ENCODE data around the gene PAXX.

Gene PAXX

GRCh38 chr9:137006116-137007003, 14.1 kb downstream of the PAXX start:
- peak; percentile 43 for DNase-seq (ENCODE audit: low read depth)
- TF ChIP-seq, protein P1, sequence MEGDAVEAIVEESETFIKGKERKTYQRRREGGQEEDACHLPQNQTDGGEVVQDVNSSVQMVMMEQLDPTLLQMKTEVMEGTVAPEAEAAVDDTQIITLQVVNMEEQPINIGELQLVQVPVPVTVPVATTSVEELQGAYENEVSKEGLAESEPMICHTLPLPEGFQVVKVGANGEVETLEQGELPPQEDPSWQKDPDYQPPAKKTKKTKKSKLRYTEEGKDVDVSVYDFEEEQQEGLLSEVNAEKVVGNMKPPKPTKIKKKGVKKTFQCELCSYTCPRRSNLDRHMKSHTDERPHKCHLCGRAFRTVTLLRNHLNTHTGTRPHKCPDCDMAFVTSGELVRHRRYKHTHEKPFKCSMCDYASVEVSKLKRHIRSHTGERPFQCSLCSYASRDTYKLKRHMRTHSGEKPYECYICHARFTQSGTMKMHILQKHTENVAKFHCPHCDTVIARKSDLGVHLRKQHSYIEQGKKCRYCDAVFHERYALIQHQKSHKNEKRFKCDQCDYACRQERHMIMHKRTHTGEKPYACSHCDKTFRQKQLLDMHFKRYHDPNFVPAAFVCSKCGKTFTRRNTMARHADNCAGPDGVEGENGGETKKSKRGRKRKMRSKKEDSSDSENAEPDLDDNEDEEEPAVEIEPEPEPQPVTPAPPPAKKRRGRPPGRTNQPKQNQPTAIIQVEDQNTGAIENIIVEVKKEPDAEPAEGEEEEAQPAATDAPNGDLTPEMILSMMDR (IDR thresholded peaks at IDR 0.05; ENCODE audit: low read length, missing control alignments): no peak
- no peak overlapping the region for H3K4me3 ChIP-seq (replicated peaks; ENCODE audit: low read depth, low read length)

DNA sequence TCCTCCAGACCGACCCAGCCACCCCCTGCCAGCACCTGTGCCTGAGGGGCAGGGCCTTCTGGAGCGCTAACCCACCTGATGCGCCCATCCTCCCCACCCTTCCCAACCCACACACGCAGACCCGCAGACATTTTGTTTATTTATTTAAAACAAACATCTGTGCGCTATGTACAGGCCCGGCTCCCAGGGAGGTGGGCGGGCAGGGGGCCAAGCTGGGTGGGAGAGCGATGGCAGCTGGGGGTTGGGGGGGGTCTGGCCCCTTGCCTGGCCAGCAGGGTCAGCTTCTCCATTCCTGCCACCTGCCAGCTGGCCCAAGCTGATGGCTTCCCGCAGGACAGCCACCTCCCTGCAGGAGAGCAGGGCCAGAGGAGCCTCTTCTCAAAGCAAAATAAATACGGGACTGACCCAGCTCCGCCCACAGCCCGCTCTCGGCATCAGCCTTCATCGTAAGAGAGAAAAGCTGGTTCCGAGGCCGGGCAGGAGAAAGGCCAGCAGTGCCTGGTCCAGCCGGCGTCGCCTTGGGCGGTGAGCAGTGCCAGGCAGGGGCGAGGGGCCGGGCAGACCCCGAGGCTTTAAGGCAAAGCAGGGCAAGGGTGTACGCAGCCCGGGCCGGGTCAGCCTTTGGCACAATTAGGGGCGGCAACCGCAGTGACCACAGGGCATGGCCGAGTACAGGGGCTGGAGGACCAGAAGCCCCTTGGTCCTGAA, 15.0 kb downstream of the PAXX start:
- H3K4me3 ChIP-seq (replicated peaks; ENCODE audit: low read depth, low read length): no peak overlapping the region
- TF ChIP-seq, protein P1 (IDR thresholded peaks at IDR 0.05; ENCODE audit: low read length, missing control alignments): no peak

DNA sequence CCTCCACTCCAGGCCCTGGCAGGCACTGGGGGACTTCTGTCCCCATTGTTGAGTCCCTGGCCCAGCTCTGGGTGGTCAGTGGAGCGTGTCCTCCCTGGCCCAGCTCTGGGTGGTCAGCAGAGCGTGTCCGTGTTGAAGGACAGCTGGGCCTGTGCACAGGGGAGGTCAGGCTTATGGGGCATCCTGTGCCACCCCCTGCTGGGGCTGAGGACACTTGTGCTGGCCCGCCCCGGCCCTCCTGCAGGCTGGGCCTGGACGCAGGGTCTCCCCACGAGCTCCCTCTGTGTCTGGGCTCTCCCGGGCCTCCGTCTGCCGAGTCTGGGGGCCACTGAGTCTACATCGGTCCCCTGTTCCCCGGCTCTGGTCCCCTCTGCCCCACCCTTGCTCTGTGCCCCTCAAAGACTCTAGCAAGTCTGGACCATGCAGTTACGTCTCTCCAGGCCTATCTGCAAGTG, 15.6 kb downstream of the PAXX start:
- DNase-seq (ENCODE audit: low read depth): no peak
- TF ChIP-seq, protein P1 (IDR thresholded peaks at IDR 0.05; ENCODE audit: low read length, missing control alignments): no peak
- no peak overlapping the region for H3K4me3 ChIP-seq (replicated peaks; ENCODE audit: low read depth, low read length)

More for the DNA sequence above, 15.0 kb downstream of the PAXX start:
- DNase-seq (ENCODE audit: low read depth): no peak

DNA sequence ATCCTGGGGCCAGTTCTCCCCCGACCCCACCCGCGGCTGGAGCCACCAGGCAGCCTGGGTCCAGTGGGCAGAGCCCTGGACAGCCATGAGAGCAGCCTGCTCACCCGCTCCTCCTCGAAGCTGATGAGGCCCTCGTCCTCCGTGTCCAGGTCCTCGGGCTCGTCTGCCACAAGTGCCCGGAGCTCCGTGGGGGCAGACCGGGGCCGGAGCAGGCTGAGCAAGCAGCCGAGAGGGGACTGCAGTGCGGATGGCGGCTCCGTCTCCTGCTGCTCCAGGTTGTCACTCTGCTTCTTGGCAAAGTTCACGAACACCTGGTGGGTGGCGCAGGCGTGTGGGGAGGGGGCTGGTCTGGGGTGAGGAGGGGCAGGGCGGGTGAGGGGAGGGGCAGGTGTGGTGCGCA, 16.1 kb downstream of the PAXX start:
- H3K4me3 ChIP-seq (replicated peaks; ENCODE audit: low read depth, low read length): no peak overlapping the region
- DNase-seq (ENCODE audit: low read depth): no peak
- TF ChIP-seq, protein P1 (IDR thresholded peaks at IDR 0.05; ENCODE audit: low read length, missing control alignments): no peak

DNA sequence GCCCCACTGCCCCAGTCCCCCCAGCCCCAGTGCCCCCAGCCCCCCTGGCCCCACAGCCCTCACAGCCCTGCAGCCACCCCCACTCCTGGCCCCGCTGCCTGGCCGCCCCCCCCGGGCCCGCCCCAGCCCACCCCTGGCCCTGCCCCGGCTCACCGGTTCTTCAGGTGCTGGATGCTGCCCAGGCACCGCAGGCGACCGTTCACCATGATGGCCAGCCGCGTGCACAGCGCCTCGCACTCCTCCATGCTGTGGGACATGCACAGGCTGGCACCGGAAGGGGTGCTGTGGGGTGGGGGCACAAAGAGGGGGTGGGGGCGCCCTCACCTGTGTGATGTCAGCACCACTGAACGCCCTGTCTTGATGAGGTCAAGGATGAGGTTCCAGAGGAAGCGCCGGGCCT, 17.0 kb downstream of the PAXX start:
- TF ChIP-seq, protein P1 (IDR thresholded peaks at IDR 0.05; ENCODE audit: low read length, missing control alignments): no peak
- H3K4me3 ChIP-seq (replicated peaks; ENCODE audit: low read depth, low read length): no peak overlapping the region
- DNase-seq (ENCODE audit: low read depth): no peak

DNA sequence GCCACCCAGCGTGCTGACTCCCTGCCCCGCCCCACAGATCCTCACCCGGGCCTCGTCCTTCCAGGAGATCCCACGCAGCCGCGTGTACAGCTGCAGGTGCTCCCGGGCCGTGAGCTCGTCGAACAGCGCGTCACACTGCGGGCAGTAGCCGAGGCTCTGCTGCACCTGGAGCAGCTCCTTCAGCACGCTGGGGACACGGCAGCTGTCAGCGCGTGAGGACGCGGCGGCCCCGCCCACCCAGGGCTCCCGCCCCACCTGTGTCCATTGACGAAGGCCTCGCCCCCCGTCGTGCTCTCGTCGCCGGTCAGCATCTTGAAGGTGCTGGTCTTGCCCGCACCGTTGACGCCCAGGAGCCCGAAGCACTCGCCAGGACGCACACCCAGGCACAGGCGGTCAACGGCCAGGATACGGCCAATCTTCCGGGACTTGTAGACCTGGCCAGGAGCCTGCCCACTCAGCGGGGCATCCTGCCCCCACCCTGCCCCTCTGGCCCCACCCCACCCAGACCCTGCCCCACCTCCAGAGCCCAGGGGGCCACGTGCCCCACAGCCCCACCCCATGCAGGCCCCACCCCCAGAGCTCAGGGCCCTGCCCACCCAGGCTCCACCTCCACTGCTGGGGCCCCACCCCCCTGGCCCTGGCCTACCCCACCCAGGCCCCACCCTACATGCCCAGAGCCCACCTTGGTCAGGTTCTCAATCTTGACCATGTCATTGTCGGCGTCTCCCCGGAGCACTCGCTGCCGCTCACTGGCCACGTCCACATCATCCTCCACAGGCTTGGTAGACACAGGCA, 17.9 kb downstream of the PAXX start:
- DNase-seq (ENCODE audit: low read depth): no peak
- H3K4me3 ChIP-seq (replicated peaks; ENCODE audit: low read depth, low read length): no peak overlapping the region
- TF ChIP-seq, protein P1 (IDR thresholded peaks at IDR 0.05; ENCODE audit: low read length, missing control alignments): no peak
